ENCODE results near the gene WARS2.

- TF ChIP-seq, protein P1, sequence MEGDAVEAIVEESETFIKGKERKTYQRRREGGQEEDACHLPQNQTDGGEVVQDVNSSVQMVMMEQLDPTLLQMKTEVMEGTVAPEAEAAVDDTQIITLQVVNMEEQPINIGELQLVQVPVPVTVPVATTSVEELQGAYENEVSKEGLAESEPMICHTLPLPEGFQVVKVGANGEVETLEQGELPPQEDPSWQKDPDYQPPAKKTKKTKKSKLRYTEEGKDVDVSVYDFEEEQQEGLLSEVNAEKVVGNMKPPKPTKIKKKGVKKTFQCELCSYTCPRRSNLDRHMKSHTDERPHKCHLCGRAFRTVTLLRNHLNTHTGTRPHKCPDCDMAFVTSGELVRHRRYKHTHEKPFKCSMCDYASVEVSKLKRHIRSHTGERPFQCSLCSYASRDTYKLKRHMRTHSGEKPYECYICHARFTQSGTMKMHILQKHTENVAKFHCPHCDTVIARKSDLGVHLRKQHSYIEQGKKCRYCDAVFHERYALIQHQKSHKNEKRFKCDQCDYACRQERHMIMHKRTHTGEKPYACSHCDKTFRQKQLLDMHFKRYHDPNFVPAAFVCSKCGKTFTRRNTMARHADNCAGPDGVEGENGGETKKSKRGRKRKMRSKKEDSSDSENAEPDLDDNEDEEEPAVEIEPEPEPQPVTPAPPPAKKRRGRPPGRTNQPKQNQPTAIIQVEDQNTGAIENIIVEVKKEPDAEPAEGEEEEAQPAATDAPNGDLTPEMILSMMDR (conservative IDR thresholded peaks at IDR 0.05) = no peak
- TF ChIP-seq ZFX (IDR thresholded peaks at IDR 0.05) = no peak
Measured at GRCh38 chr1:119150150-119150549, 9.7 kb upstream of the WARS2 start.
